ENCODE results near the gene KCNK17.

Gene KCNK17

GRCh38 chr6:39302011-39302410, 12.2 kb downstream of the KCNK17 start:
- DNase-seq = no peak

DNA sequence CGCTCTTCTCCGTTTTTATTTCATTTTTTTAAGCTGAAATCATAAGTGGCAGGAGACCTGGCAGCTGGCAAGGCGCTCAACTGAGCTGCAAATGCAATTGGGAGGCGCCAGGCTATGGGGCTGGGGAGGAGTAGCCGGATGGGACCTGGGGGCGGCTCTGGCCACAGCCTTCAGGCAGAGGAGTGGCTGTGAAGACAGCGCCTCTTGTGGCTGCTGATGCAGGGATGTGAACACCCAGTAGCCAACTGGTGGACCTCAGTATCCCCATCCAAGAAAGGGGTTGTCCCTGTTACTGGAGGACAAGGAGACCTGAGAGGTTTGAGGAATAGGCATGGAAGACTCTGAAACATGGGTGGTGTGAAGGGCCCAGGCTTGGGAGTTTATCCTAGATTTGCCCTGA, 12.6 kb downstream of the KCNK17 start:
- no peak for DNase-seq

- peak; percentile 51 to 67 (median 51) for DNase-seq
These were observed 13.5 kb downstream of the KCNK17 start for GRCh38 chr6:39300739-39301138.

- no peak for DNase-seq
These were observed 16.2 kb downstream of the KCNK17 start for GRCh38 chr6:39298061-39298460.

DNA sequence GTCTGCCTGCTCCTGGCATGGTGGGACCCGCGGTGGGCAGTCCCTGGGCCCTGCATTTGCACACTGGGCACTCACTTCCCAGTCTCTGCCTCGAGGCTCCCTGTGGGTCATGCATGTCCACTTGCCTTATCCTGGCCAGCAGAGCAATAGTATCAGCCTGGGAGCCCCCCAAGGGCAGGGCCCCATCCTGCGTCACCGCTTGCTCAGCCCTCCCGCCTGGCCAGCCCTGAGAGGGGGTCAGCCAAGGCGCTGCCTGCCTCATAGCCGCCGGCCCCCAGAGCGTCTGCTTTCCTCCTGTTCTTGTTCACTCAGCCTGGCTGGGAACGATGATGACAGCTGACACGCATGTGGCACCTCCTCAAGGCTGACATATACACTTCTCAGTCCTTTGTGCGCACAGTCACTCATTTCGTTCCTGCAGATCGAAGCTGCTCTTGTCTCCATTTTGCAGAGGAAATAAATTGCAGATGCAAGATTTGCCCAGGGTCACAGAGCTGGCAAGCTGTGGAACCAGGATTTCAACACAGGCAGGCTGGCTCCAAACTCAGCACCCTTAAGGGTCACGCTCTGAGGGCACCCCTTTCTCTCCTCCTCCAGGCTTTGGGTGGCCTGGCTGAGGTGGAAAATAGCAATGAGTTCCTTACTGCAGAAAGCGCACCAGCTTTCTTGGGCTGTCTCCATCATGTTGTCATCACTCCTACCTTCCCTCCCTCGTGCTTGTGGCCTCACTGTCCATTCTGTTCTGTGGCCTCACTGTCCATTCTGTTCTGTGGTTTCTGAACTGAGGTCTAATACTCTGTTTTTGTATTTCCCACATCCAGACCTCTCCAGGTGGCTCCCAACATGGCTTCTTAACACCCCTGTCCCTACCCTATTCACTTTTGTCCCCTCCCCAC, 17.2 kb downstream of the KCNK17 start:
- DNase-seq = peak in 2 of 3 donors; percentile 17 to 31

- no peak for DNase-seq
These were observed 18.6 kb downstream of the KCNK17 start for GRCh38 chr6:39295611-39296011.

- no peak for DNase-seq
These were observed 19.3 kb downstream of the KCNK17 start for GRCh38 chr6:39294899-39295298.

DNA sequence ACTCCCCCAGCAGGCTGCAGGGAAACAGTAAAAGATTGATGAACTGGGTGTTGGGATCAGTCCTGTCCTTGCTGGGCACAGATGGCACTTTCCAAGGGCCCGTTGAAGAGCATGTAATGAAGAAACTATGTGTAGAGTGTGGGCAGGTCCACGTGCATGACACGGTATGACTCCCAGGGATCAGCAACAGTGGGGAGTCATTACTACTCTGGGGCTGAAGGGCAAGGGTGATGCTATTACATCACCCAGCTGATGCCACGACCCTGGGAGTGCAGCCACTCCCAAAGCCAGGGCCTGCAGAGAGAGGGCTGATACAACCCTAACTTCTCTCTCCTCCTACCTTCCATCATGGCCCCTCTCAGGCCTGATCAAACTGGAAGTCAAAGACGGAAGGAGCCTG, 20.1 kb downstream of the KCNK17 start:
- peak; percentile 40 to 55 (median 51) for DNase-seq

- DNase-seq = no peak
These were observed 21.6 kb downstream of the KCNK17 start for GRCh38 chr6:39292637-39293036.

- peak; percentile 65 to 91 (median 85) for DNase-seq
These were observed 24.7 kb downstream of the KCNK17 start for GRCh38 chr6:39289490-39289889.

- no peak for DNase-seq
These were observed 26.6 kb downstream of the KCNK17 start for GRCh38 chr6:39287601-39288000.

DNA sequence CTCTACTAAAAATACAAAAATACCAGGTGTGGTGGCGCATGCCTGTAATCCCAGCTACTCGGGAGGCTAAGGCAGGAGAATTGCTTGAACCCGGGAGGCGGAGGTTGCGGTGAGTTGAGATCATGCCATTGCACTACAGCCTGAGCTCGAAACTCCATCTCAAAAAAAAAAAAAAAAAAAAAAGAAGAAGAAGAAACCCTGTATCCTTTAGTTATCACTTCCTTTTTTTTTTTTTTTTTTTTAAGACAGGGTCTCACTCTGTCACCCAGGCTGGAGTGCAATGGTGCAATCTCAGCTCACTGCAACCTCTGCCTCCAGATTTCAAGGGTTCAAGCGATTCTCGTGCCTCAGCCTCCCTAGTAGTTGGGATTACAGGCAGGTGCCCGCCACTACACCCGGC, 27.6 kb downstream of the KCNK17 start:
- peak in 2 of 3 donors; percentile 47 to 61 for DNase-seq

DNA sequence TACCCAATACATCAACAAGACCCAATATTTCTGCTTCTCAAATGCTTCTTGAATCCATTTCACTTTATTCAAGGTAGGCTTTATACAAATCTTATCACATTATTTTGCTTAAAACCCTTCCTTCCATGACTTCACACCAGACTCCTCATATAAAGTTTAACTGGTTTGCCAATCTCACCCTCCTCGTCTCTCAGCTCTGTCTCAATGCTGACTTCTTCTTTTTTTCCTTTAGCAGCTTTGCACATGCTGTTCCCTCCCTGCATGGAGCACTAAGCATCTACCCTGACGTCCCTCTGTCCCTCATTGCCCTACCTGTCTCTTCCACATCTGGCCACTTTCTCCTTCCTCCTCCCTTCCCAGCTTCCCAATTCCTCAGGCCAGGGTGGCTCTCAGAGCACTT, 31.4 kb downstream of the KCNK17 start:
- DNase-seq = peak; percentile 24 to 48 (median 34)

DNA sequence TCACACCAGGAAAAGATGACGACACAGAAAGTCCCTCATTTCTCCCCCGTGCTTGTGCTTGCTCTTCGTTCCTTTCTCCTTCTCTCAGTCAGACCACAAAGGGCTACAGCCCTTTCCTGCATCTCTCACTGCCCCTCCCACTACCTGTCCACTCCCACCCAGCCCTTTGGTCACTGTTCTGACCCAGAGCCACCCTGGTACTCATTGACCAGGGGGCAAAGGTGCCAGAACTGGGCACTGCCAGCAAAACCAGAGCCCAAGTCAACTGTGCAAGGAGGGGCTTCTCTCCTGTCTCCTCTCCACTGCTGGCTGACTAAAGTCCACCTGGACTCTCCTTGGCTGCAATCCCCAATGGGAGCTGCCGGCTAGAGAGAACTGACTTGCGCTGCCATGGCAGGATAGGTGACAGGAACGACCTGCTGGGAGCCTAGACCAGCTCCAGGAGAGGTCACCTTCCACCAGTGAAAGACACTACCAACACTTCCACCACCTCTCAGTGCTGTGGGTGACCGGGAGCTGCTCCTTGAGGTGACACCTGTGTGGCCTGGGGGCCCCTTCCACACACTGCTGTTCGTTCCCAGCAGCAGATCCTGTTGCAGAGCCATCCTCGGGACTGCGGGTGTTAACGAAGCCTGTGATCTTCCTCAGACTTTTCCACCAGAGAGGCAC, 32.8 kb downstream of the KCNK17 start:
- peak in 2 of 3 donors; percentile 32 to 33 for DNase-seq

DNA sequence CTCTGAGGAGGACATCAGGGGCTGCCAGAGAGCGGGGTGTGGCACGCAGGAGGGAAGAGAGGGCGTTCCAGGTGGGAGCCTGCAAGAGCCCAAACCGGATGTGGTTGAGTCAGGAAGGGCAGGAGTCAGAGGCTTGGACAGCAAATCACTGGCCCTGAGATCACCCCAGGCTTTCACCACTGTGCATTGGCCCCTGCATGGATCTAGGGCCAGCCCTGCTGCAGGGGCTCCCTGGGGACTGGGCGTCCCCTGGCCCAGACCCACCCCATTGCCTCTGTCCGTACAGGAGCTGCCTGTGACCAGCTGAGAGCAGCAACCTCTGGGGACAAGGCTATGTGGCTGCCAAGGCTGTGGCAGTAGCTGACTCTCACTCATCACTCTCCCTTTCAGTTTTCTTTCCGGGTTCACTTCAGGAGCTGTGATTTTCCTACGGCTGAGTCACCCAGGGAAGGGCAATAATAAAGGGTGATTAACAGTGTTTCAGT, 33.9 kb downstream of the KCNK17 start:
- peak; percentile 79 to 87 (median 87) for DNase-seq

- no peak for DNase-seq
These were observed 34.7 kb downstream of the KCNK17 start for GRCh38 chr6:39279539-39279938.

GRCh38 chr6:39276379-39276995, 37.7 kb downstream of the KCNK17 start:
- no peak for DNase-seq

GRCh38 chr6:39274903-39275302, 39.3 kb downstream of the KCNK17 start:
- DNase-seq = no peak

DNA sequence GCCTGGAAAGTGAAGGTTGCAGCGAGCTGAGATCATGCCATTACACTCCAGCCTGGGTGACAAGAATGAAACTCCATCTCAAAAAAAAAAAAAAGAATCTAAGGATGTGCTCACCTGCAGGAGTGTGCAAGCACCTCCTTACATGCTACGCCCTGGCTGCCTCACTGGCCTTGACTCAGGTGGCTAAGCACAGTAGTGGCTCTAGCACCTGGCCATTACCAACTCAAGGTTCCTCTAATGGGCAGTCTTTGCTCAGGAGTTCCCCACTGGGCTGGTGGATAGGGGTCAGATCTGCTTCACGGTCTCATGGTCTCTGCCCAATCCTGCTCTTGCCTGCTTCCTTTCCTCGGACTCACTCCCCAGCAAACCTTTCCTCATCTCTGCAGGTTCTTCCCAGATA, 39.7 kb downstream of the KCNK17 start:
- no peak for DNase-seq

DNA sequence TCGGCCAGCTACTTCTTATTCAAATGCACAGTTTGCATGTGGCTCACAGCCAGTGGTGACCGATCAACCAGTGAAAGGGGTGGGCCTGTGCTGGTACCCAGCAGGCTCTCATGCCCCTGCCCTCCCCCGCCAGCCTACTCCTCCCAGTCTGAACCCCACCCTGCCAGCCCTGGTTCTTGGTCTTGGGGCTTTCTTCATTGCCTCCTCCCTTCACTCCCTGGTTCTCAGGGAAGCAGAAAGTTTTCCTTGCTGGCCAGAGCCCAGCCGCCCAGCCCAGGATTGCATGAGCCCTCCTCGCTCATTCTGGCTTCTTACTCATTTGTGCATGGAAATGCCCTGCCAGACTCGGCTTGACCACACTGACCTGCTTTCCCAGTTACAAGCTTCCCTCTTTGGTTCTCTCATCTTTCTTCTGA, 40.8 kb downstream of the KCNK17 start:
- DNase-seq = peak; percentile 29 to 46 (median 36)

DNA sequence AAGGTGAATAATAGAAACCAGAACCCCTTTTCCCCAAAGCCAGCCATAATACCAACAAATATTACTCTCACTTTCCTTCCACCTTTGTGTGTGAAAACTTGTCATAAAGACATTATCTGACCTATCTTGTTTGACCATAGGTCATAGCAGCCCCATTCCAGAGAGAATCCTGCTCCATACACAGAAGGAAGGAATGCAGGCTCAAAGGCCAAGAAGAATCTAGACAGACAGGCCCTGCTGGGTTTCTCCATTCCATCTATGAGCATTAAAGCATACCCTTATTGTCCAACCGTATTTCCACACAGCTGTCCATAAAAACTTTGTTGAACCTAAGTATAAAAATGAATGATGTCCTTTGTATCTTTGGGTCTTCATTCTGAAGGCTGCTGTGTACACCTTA, 44.3 kb downstream of the KCNK17 start:
- DNase-seq = no peak

DNA sequence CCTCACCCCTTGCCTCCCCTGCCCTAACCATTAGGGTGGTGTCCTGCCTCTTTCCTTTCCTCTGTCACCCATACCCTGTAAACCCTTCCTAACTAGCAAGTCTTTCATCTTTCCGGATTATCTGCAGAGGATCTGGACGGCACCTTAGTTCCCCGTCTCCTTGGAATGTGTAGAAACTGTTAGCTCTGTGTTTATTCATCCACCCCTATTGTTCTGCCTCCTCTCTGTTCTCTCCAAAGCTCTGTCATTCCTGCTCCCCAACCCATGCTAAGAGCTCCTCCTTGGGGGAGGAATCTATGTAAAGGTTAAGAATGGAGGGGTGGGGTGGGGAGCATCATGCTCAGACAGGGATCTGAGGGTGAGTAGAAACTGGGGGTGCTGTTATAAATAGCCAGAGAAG, 45.5 kb downstream of the KCNK17 start:
- DNase-seq = no peak

DNA sequence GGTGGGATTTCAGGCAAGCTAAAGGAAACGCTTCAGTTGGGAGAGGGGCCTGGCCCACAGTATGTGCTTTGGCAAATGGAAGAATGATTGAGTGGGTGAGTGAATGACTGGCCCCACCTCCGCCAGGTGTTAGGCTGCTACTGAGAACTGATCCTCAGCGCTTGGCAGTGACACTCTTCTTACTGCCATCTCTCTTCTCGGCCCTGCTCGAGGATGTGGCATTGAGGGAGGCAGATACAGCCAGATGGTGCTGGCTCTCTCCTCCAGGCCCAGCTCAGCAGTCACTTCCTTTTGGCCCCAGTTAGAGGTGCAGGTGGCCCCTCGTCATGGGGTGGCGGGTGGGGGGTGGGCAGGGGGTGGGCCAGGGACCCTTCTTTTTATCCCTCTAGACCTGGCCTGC, 46.0 kb downstream of the KCNK17 start:
- DNase-seq = no peak

All from suppressor macrophage treated with lipopolysaccharide for 1 hour (primary cell).